Activated CD4-positive, alpha-beta T cell treated with anti-CD3 and anti-CD28 coated beads, Interleukin-2, amount 50 U/mL, for 48 hours (primary cell): ENCODE results near the gene GH2.
"Not testable (repeated sequence)": the region's sequence is repeated elsewhere in the genome, so short reads cannot be mapped to it uniquely, and the experiment has no call there.

Experiments
- DNase-seq, 2 experiments: peaks; one replicate each; pipeline ENCODE4 v3.0.0-alpha.2; 2020

GH2 gene

GRCh38 chr17:63873577-63873976, 8.2 kb downstream of the GH2 start, which contains the start of gene CSH2:
CSH2 (minus strand) TSS chr17:63873677; CDS start chr17:63873614, 63 bp downstream.
- not testable (repeated sequence) for DNase-seq

- not testable (repeated sequence) for DNase-seq
Measured at GRCh38 chr17:63871646-63872365, 9.9 kb downstream of the GH2 start.

- DNase-seq, result not testable (repeated sequence)
Measured at GRCh38 chr17:63870292-63870665, 11.5 kb downstream of the GH2 start.

- DNase-seq, result not testable (repeated sequence)
Measured at GRCh38 chr17:63869491-63870291, 12.1 kb downstream of the GH2 start.

GRCh38 chr17:63866625-63867024, 15.1 kb downstream of the GH2 start:
- DNase-seq, result not testable (repeated sequence)

- no peak for DNase-seq
Measured at GRCh38 chr17:63859257-63859656, 22.5 kb downstream of the GH2 start.

- DNase-seq, result not testable (repeated sequence)
Measured at GRCh38 chr17:63856425-63856824, 25.3 kb downstream of the GH2 start.

GRCh38 chr17:63855185-63855584, 26.6 kb downstream of the GH2 start:
- DNase-seq, result no peak

- DNase-seq, result no peak
Measured at GRCh38 chr17:63854709-63855108, 27.0 kb downstream of the GH2 start.

- no peak for DNase-seq
Measured at GRCh38 chr17:63853260-63853659, 28.5 kb downstream of the GH2 start.

GRCh38 chr17:63850401-63850800, 31.3 kb downstream of the GH2 start:
- no peak for DNase-seq

GRCh38 chr17:63848834-63849689, 32.7 kb downstream of the GH2 start:
- DNase-seq, result peak; percentile 98 to 99

GRCh38 chr17:63847525-63848249, 34.1 kb downstream of the GH2 start:
- DNase-seq, result no peak

GRCh38 chr17:63845509-63845908, 36.2 kb downstream of the GH2 start:
- DNase-seq, result no peak

GRCh38 chr17:63843910-63844677, 37.6 kb downstream of the GH2 start:
- DNase-seq, result no peak

- peak in 1 of 2 experiments; percentile 40 for DNase-seq
Measured at GRCh38 chr17:63843387-63843888, 38.3 kb downstream of the GH2 start.

- peak; percentile 99 to 100 for DNase-seq
Measured at GRCh38 chr17:63842540-63843386, 39.0 kb downstream of the GH2 start, which contains the start of gene SMARCD2. SMARCD2 (minus strand) TSS chr17:63842685; CDS start chr17:63842674, 11 bp downstream.

GRCh38 chr17:63842173-63842539, 39.6 kb downstream of the GH2 start:
- no peak for DNase-seq

- peak; percentile 36 to 38 for DNase-seq
Measured at GRCh38 chr17:63841350-63842172, 40.2 kb downstream of the GH2 start.
